Measurements from ENCODE around the gene CUX1. TPM values are rescaled to one million over a fixed set of nuclear protein-coding genes. Genes with fewer than 3 reads are reported as not detected.

CUX1 gene
- total RNA-seq, 1 donor from 2014 or later, result 66.4 TPM

DNA sequence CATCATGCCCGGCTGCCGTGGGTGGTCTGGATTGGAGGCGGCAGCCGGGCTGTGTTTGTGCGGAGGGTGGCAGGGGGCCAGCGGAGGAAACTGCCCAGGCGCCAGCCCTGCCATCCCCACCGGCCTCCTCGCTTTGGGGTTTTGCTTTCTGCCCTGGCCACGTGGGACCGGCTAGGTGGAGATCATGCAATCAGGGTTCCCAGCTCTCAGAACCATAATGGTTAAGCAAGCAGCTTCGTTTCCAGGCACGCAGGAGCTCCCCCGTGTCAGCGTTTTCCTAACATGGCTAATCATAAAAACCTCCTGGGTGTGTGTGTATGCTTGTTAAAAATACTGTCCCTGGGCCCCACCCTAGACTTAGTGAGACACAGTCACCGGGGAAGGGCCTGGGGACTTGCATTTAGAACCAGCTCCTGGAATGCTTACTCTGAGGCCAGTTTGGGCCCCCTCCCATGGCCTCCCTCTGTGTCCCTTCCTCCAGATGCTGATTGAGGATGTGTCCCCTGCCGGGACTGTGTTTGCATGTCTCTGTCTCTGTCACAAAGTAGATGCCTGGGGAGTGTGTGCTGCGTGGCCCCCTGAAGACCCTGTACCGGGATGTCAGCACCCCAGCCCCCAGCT, 119.3 kb downstream of the CUX1 start:
- DNase-seq (ENCODE audit: low spot score), result peak; percentile 47
- no peak overlapping the region for H3K9ac ChIP-seq

DNA sequence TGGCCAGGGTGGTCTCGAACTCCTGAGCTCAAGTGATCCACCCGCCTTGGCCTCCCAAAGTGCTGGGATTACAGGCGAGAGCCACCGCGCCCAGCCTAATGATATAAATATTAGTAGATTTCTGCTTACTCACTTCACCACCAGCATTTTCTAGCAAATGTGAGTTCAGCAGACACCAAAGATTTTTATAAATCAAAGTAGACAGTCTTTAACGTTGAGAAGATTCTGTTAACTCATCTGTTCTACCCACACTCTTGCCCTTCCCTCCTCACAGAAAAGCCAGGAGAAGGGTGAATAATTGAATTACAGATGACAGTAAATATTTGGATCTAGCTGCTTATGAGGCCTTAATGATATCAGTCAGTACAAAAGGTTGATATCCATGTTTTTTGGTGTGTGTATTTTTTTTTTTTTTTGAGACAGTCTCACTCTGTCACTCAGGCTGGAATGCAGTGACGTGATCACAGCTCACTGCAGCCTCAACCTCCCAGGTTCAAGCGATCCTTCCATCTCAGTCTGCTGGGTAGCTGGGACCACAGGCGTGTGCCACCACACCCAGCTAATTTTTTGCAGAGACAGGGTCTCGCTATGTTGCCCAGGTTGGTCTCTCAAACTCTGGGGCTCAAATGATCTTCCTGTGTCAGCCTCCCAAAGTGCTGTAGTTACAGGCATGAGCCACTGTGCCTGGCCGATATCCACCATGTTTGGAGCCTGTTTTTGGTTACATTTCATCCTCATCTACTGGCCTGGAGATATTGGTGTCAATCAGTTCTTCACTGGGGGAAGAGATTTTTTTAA, 120.5 kb downstream of the CUX1 start:
- no peak overlapping the region for H3K4me2 ChIP-seq
- no peak overlapping the region for H3K27ac ChIP-seq
- H3K9ac ChIP-seq, result no peak overlapping the region
- peaks cover 53% of the 10 kb centered on the region for H3K4me1 ChIP-seq
- Mint-ChIP-seq H3K36me3 (peaks cover 6% of the 10 kb centered on the region), H3K27ac (no peak overlapping the region), H3K9me3 (peaks cover 3% of the 10 kb centered on the region), H3K4me3 (no peak overlapping the region), H3K4me1 (peaks cover 52% of the 10 kb centered on the region), H3K27me3 (ENCODE audit: insufficient read depth, low read depth) (peaks cover 7% of the 10 kb centered on the region)
- no peak for DNase-seq (ENCODE audit: low spot score)
- H3K79me2 ChIP-seq (ENCODE audit: low read depth), result peaks cover 79% of the 10 kb centered on the region
- peaks cover 32% of the 10 kb centered on the region for H3F3A ChIP-seq (ENCODE audit: low read depth)
- H3K4me3 ChIP-seq, result no peak overlapping the region
- H3K36me3 ChIP-seq, result no peaks in the 10 kb centered on the region
- H4K20me1 ChIP-seq (ENCODE audit: low read depth), result peaks cover 88% of the 10 kb centered on the region
- H3K9me3 ChIP-seq (ENCODE audit: low read depth), result no peaks in the 10 kb centered on the region
- H2AFZ ChIP-seq (replicated peaks), result no peak overlapping the region
- TF ChIP-seq EZH2 (IDR thresholded peaks at IDR 0.05), result no peak
- TF ChIP-seq EZH2phosphoT487 (IDR thresholded peaks at IDR 0.05), result no peak
- TF ChIP-seq, protein P1, sequence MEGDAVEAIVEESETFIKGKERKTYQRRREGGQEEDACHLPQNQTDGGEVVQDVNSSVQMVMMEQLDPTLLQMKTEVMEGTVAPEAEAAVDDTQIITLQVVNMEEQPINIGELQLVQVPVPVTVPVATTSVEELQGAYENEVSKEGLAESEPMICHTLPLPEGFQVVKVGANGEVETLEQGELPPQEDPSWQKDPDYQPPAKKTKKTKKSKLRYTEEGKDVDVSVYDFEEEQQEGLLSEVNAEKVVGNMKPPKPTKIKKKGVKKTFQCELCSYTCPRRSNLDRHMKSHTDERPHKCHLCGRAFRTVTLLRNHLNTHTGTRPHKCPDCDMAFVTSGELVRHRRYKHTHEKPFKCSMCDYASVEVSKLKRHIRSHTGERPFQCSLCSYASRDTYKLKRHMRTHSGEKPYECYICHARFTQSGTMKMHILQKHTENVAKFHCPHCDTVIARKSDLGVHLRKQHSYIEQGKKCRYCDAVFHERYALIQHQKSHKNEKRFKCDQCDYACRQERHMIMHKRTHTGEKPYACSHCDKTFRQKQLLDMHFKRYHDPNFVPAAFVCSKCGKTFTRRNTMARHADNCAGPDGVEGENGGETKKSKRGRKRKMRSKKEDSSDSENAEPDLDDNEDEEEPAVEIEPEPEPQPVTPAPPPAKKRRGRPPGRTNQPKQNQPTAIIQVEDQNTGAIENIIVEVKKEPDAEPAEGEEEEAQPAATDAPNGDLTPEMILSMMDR (IDR thresholded peaks at IDR 0.05), result no peak
- no peaks in the 10 kb centered on the region for H3K27me3 ChIP-seq

More for the DNA sequence above, 119.3 kb downstream of the CUX1 start:
- no peak overlapping the region for H3K27ac Mint-ChIP-seq
- peaks cover 32% of the 10 kb centered on the region for H3F3A ChIP-seq (ENCODE audit: low read depth)
- peaks cover 46% of the 10 kb centered on the region for H3K4me1 Mint-ChIP-seq
- no peak overlapping the region for H2AFZ ChIP-seq (replicated peaks)
- H3K9me3 Mint-ChIP-seq, result peaks cover 4% of the 10 kb centered on the region
- peaks cover 6% of the 10 kb centered on the region for H3K36me3 Mint-ChIP-seq
- peaks cover 88% of the 10 kb centered on the region for H4K20me1 ChIP-seq (ENCODE audit: low read depth)
- peak overlapping the region; percentile 24 for H3K4me3 ChIP-seq
- no peaks in the 10 kb centered on the region for H3K9me3 ChIP-seq (ENCODE audit: low read depth)
- peaks cover 80% of the 10 kb centered on the region for H3K79me2 ChIP-seq (ENCODE audit: low read depth)
- peaks cover 7% of the 10 kb centered on the region for H3K27me3 Mint-ChIP-seq (ENCODE audit: insufficient read depth, low read depth)
- H3K4me2 ChIP-seq, result peak overlapping the region; percentile 68
- no peaks in the 10 kb centered on the region for H3K27me3 ChIP-seq
- H3K4me3 Mint-ChIP-seq, result no peak overlapping the region
- H3K27ac ChIP-seq, result no peak overlapping the region
- TF ChIP-seq EZH2 (IDR thresholded peaks at IDR 0.05) (no peak), EZH2phosphoT487 (IDR thresholded peaks at IDR 0.05) (no peak)
- TF ChIP-seq, protein P1 (IDR thresholded peaks at IDR 0.05), result no peak
- H3K4me1 ChIP-seq, result peaks cover 49% of the 10 kb centered on the region
- no peaks in the 10 kb centered on the region for H3K36me3 ChIP-seq

DNA sequence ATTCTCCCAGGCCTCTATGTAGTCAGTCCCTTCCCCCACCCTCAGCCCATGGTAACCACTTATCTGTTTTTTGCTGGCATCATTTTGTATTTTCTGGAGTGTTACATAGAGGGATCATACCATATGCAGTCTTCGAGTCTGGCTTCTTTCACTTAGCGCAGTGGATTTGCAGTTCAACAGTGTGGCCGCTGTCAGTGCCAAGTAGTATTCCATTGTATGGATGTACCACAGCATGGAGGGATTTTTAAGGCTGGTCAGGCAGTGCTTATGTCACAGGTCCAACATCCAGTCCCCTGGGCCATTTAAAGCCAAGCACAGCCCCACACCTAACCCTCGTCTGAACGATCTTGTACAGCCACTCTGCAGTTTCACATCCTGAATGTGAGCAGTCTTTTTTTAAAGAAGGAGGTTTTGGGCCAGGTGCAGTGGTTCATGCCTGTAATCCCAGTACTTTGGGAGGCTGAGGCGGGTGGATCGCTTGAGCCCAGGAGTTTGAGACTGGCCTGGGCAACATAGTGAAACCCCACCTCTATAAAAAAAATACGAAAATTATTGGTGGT, 121.8 kb downstream of the CUX1 start:
- Histone ChIP-seq H3K36me3 (no peaks in the 10 kb centered on the region), H3K27me3 (no peaks in the 10 kb centered on the region), H2AFZ (replicated peaks) (no peak overlapping the region), H3K9ac (no peak overlapping the region), H3K4me1 (peaks cover 42% of the 10 kb centered on the region), H3K4me2 (no peak overlapping the region), H3F3A (ENCODE audit: low read depth) (peaks cover 24% of the 10 kb centered on the region), H3K4me3 (no peak overlapping the region), H4K20me1 (ENCODE audit: low read depth) (peaks cover 88% of the 10 kb centered on the region), H3K27ac (no peak overlapping the region), H3K9me3 (ENCODE audit: low read depth) (no peaks in the 10 kb centered on the region), H3K79me2 (ENCODE audit: low read depth) (peaks cover 79% of the 10 kb centered on the region)
- no peak overlapping the region for H3K27ac Mint-ChIP-seq
- H3K4me3 Mint-ChIP-seq, result no peak overlapping the region
- peaks cover 6% of the 10 kb centered on the region for H3K36me3 Mint-ChIP-seq
- peaks cover 3% of the 10 kb centered on the region for H3K9me3 Mint-ChIP-seq
- DNase-seq (ENCODE audit: low spot score), result no peak
- H3K27me3 Mint-ChIP-seq (ENCODE audit: insufficient read depth, low read depth), result peaks cover 7% of the 10 kb centered on the region
- peaks cover 52% of the 10 kb centered on the region for H3K4me1 Mint-ChIP-seq
- TF ChIP-seq EZH2phosphoT487 (IDR thresholded peaks at IDR 0.05) (no peak), EZH2 (IDR thresholded peaks at IDR 0.05) (no peak)
- TF ChIP-seq, protein P1 (IDR thresholded peaks at IDR 0.05), result no peak

All from neural progenitor cell (in vitro differentiated cells).